ENCODE data around the gene BAZ2B. TPM values are rescaled to one million over a fixed set of nuclear protein-coding genes. Genes with fewer than 3 reads are reported as not detected.

BAZ2B gene
- total and polyA plus RNA-seq, 7 donors: 7.6 to 156 (median 105) TPM

- Histone ChIP-seq H3K27me3 (no peaks in the 10 kb centered on the region), H3K9me3 (peaks cover 0 to 3% (median under 1%) of the 10 kb centered on the region in 4 donors), H3K4me3 (no peak overlapping the region), H3K36me3 (no peaks in the 10 kb centered on the region), H3K27ac (no peak overlapping the region), H3K4me1 (peaks cover 0 to 22% (median 11%) of the 10 kb centered on the region in 4 donors)
- DNase-seq: no peak
- intact Hi-C loops (cut with DNase I): no loop called here
- TF ChIP-seq CTCF (IDR thresholded peaks at IDR 0.05): no peak
- TF ChIP-seq EP300 (IDR thresholded peaks at IDR 0.05): no peak
- TF ChIP-seq POLR2AphosphoS5 (IDR thresholded peaks at IDR 0.05): no peak
- no peak for TF ChIP-seq POLR2A (IDR thresholded peaks at IDR 0.05)
- 94 to 99% methylated on average over 1 of the region's 1 CpG for WGBS, 2 donors
These were observed 111.2 kb downstream of the BAZ2B start for GRCh38 chr2:159505196-159505595.

- intact Hi-C loops (cut with DNase I): no loop called here
- 98 to 99% methylated on average over 1 of the region's 1 CpG for WGBS, 2 donors
- DNase-seq: no peak
- peaks cover 0 to 3% (median 1%) of the 10 kb centered on the region in 4 donors for H3K9me3 ChIP-seq
- TF ChIP-seq EP300 (IDR thresholded peaks at IDR 0.05) (no peak), CTCF (IDR thresholded peaks at IDR 0.05) (no peak), POLR2A (IDR thresholded peaks at IDR 0.05) (no peak), POLR2AphosphoS5 (IDR thresholded peaks at IDR 0.05) (no peak)
- H3K4me3 ChIP-seq: no peak overlapping the region
- peaks cover 0 to 18% (median 11%) of the 10 kb centered on the region in 4 donors for H3K4me1 ChIP-seq
- no peak overlapping the region for H3K27ac ChIP-seq
- H3K27me3 ChIP-seq: no peaks in the 10 kb centered on the region
- H3K36me3 ChIP-seq: no peaks in the 10 kb centered on the region
These were observed 114.6 kb downstream of the BAZ2B start for GRCh38 chr2:159501743-159502142.

GRCh38 chr2:159497847-159498246, 118.5 kb downstream of the BAZ2B start:
- no peak for DNase-seq
- TF ChIP-seq POLR2AphosphoS5 (IDR thresholded peaks at IDR 0.05): no peak
- Histone ChIP-seq H3K4me1 (no peaks in the 10 kb centered on the region), H3K4me3 (no peak overlapping the region), H3K27me3 (no peaks in the 10 kb centered on the region), H3K36me3 (no peaks in the 10 kb centered on the region), H3K27ac (no peak overlapping the region), H3K9me3 (peaks cover 0 to 3% (median 1%) of the 10 kb centered on the region in 4 donors)
- WGBS, 2 donors: 11 to 64% methylated on average over 2 of the region's 2 CpGs
- intact Hi-C loops (cut with DNase I): no loop called here

GRCh38 chr2:159497256-159497655, 119.1 kb downstream of the BAZ2B start:
- Histone ChIP-seq H3K4me1 (no peaks in the 10 kb centered on the region), H3K27ac (no peak overlapping the region), H3K4me3 (no peak overlapping the region), H3K36me3 (no peaks in the 10 kb centered on the region), H3K9me3 (peaks cover 0 to 3% (median 1%) of the 10 kb centered on the region in 4 donors), H3K27me3 (no peaks in the 10 kb centered on the region)
- TF ChIP-seq POLR2A (IDR thresholded peaks at IDR 0.05) (no peak), POLR2AphosphoS5 (IDR thresholded peaks at IDR 0.05) (peak in 2 of 4 donors; percentile 25 to 49)
- intact Hi-C loops (cut with DNase I): no loop called here
- no peak for DNase-seq

GRCh38 chr2:159489476-159489875, 126.9 kb downstream of the BAZ2B start:
- Histone ChIP-seq H3K9me3 (no peaks in the 10 kb centered on the region), H3K36me3 (no peaks in the 10 kb centered on the region), H3K27ac (no peak overlapping the region), H3K27me3 (no peaks in the 10 kb centered on the region), H3K4me3 (no peak overlapping the region), H3K4me1 (no peaks in the 10 kb centered on the region)
- intact Hi-C loops (cut with DNase I): no loop called here
- TF ChIP-seq POLR2A (IDR thresholded peaks at IDR 0.05) (no peak), EP300 (IDR thresholded peaks at IDR 0.05) (no peak), POLR2AphosphoS5 (IDR thresholded peaks at IDR 0.05) (no peak), CTCF (IDR thresholded peaks at IDR 0.05) (no peak)
- DNase-seq: no peak
- WGBS, 2 donors: 95% methylated on average over 2 of the region's 2 CpGs

GRCh38 chr2:159484532-159484931, 131.8 kb downstream of the BAZ2B start:
- H3K27ac ChIP-seq: no peak overlapping the region
- H3K4me3 ChIP-seq: no peak overlapping the region
- intact Hi-C loops (cut with DNase I): no loop called here
- WGBS, 2 donors: 20 to 58% methylated on average over 2 of the region's 2 CpGs
- H3K27me3 ChIP-seq: no peaks in the 10 kb centered on the region
- DNase-seq: no peak
- H3K4me1 ChIP-seq: peaks cover 0 to 18% (median 4%) of the 10 kb centered on the region in 4 donors
- TF ChIP-seq EP300 (IDR thresholded peaks at IDR 0.05) (no peak), POLR2AphosphoS5 (IDR thresholded peaks at IDR 0.05) (no peak), POLR2A (IDR thresholded peaks at IDR 0.05) (no peak), CTCF (IDR thresholded peaks at IDR 0.05) (no peak)
- H3K9me3 ChIP-seq: no peaks in the 10 kb centered on the region
- no peaks in the 10 kb centered on the region for H3K36me3 ChIP-seq

Data from sigmoid colon (tissue), 7 donors.